K562 (cell line): ENCODE results near the gene TTLL10. TPM values are rescaled to one million over a fixed set of nuclear protein-coding genes. Genes with fewer than 3 reads are reported as not detected.

Experiments
- ATAC-seq: fragments of 200-7000 bp; cut with Tn5 transposase; 3 replicates; pipeline ENCODE4 v1.9.1; 2020; ENCODE audit warnings: moderate library complexity
- BruUV-seq: library from RNA; stranded (reverse); fragments of 400-500 nt; replicated peaks from 2 replicates; lab custom pipeline; 2021; lab: Mats Ljungman, UMichigan
- CTCF ChIA-PET: fragments of 300-600 bp; formaldehyde crosslinking; extraction: SDS; loops from one replicate; lab custom pipeline; 2021; ENCODE audit warnings: low intra/inter-chr PET ratio; lab: Yijun Ruan, JAX
- POLR2A ChIA-PET: fragments of 300-600, 350-650 bp; sonication (Branson Sonifier 250); formaldehyde crosslinking; extraction: SDS; loops from one replicate; lab custom pipeline; 2021; ENCODE audit warnings: antibody characterized with exemption, inconsistent platforms; lab: Yijun Ruan, JAX
- DNase-seq, 4 experiments: peaks; one replicate each; pipeline versions ENCODE4 v3.0.0 to v3.0.0-alpha.2; 2011 to 2018; ENCODE audit warnings: low spot score in 3 of 4, mixed read lengths in 3 of 4; ENCODE audit errors: extremely low read depth in 1 of 4
- FAIRE-seq: peaks from 2 replicates; lab custom pipeline; 2011; peaks lifted over from hg19 to GRCh38; lab: Jason Lieb, UNC
- H2AFZ ChIP-seq: 2 replicates; pipeline ENCODE4 v1.6.0; 2011; ENCODE audit warnings: low read depth, low read length, control low read depth, inconsistent platforms
- H3K27ac ChIP-seq: fragments of 200-600 bp; 3 replicates; pipeline ENCODE4 v1.8.0; 2011; ENCODE audit warnings: low read depth, mild to moderate bottlenecking, control low read depth, inconsistent platforms, low read length, moderate library complexity, mixed read lengths; ENCODE audit errors: extremely low read depth
- H3K27me3 ChIP-seq, 2 experiments: fragments of 300-600 bp in 1 of 2; 2 replicates in 1 of 2; 3 replicates in 1 of 2; pipeline versions ENCODE4 v1.6.0 to v1.8.0; 2011; ENCODE audit warnings: inconsistent platforms in 2 of 2, low read length in 2 of 2, mild to moderate bottlenecking in 1 of 2, mixed read lengths in 1 of 2, moderate library complexity in 1 of 2; ENCODE audit not compliant: control insufficient read depth in 2 of 2, insufficient read depth in 2 of 2
- H3K36me3 ChIP-seq: fragments of 300-600 bp; 3 replicates; pipeline ENCODE4 v1.8.0; 2011; ENCODE audit warnings: mild to moderate bottlenecking, low read length, inconsistent platforms; ENCODE audit not compliant: control insufficient read depth, insufficient read depth
- H3K4me1 ChIP-seq, 2 experiments: fragments of 200-600 bp in 1 of 2; replicated peaks in 1 of 2; 2 replicates in 1 of 2; 3 replicates in 1 of 2; pipeline versions ENCODE4 v1.5.1 to v1.8.0; 2011; ENCODE audit warnings: inconsistent platforms in 2 of 2, low read length in 2 of 2, mild to moderate bottlenecking in 1 of 2, mixed read lengths in 1 of 2, moderate library complexity in 1 of 2; ENCODE audit not compliant: control insufficient read depth in 2 of 2, insufficient read depth in 2 of 2
- H3K4me2 ChIP-seq: 2 replicates; pipeline ENCODE4 v1.6.1; 2011; ENCODE audit warnings: low read length, control low read depth, inconsistent platforms, mixed read lengths; ENCODE audit not compliant: insufficient read depth
- H3K4me3 ChIP-seq: fragments of 200-600 bp; sonication (generic), shearing (Covaris generic); 2 replicates; pipeline ENCODE4 v1.5.1; 2016; ENCODE audit warnings: control low read depth, inconsistent platforms
- H3K79me2 ChIP-seq: fragments of 200-600 bp; 3 replicates; pipeline ENCODE4 v1.8.0; 2011; ENCODE audit warnings: low read length, inconsistent platforms; ENCODE audit not compliant: control insufficient read depth, insufficient read depth
- H3K9ac ChIP-seq, 2 experiments: 2 replicates each; pipeline versions ENCODE4 v1.6.0 to v1.6.1; 2011; ENCODE audit warnings: low read depth in 2 of 2, low read length in 2 of 2, control low read depth in 1 of 2, inconsistent platforms in 1 of 2, mild to moderate bottlenecking in 1 of 2, mixed read lengths in 1 of 2; ENCODE audit not compliant: insufficient read depth in 1 of 2
- H3K9me1 ChIP-seq: one replicate; pipeline ENCODE4 v1.6.0; 2011; ENCODE audit warnings: inconsistent platforms, mild to moderate bottlenecking, low read length, moderate library complexity; ENCODE audit not compliant: control insufficient read depth, insufficient read depth
- H3K9me3 ChIP-seq: replicated peaks from 2 replicates; pipeline ENCODE4 v1.5.1; 2011; ENCODE audit warnings: low read depth, low read length, inconsistent platforms; ENCODE audit not compliant: control insufficient read depth, insufficient read depth
- H4K20me1 ChIP-seq: replicated peaks from 2 replicates; pipeline ENCODE4 v1.6.1; 2011; ENCODE audit warnings: low read length, inconsistent platforms, mixed read lengths; ENCODE audit not compliant: control insufficient read depth, insufficient read depth
- BACH1 ChIP-seq: fragments of 200-800 bp; sonication (Bioruptor generic); IDR thresholded peaks from 2 replicates; pipeline ENCODE4 v1.6.1; 2016; ENCODE audit warnings: missing genetic modification characterization, missing compliant biosample characterization
- KLF16 ChIP-seq: IDR thresholded peaks from 2 replicates; pipeline ENCODE4 v1.6.1; 2016; ENCODE audit warnings: antibody characterized with exemption
- MYNN ChIP-seq, 2 experiments: sonication (generic); formaldehyde crosslinking in 1 of 2; IDR thresholded peaks; 2 replicates each; pipeline versions ENCODE4 v1.5.0 to v1.6.1; 2016 to 2020; ENCODE audit warnings: antibody characterized with exemption in 1 of 2, missing genetic modification reagents in 1 of 2
- POLR2G ChIP-seq: fragments of 200-400 bp; formaldehyde crosslinking; IDR thresholded peaks from 2 replicates; pipeline ENCODE4 v1.6.1; 2017; ENCODE audit warnings: low read depth, mild to moderate bottlenecking, antibody characterized with exemption, low read length, moderate library complexity
- RBFOX2 ChIP-seq: fragments of 200-400 bp; formaldehyde crosslinking; IDR thresholded peaks from 2 replicates; pipeline ENCODE4 v1.6.1; 2017; ENCODE audit warnings: low read depth, mild to moderate bottlenecking, low read length, moderate library complexity
- WGBS: fragments of 100-300 bp; shearing (Covaris generic); methylation state at CpG from one replicate; pipeline ENCODE4 v1.1.6; 2016; ENCODE audit warnings: low coverage, mixed read lengths; ENCODE audit not compliant: insufficient coverage; ENCODE audit errors: missing lambda C conversion rate; 5-methylcytosine and 5-hydroxymethylcytosine counted together
- in situ Hi-C: fragments of 300-500 bp; cut with MboI; formaldehyde crosslinking; loops from 4 replicates; pipeline ENCODE4 v1.15.0; 2018; ENCODE audit warnings: inconsistent platforms, mixed read lengths
- intact Hi-C: fragments of 100-400 bp; cut with micrococcal nuclease; formaldehyde crosslinking; loops from 2 replicates; pipeline ENCODE4 v1.14.2; 2022
- polyA plus RNA-seq, 8 experiments: library from polyadenylated mRNA; depleted of rRNA in 4 of 8; stranded (reverse) in 5 of 8; unstranded in 3 of 8; fragments of >200 nt; fragmentation: Nextera tagmentation in 2 of 8; fragmentation: Illumina TruSeq in 1 of 8; extraction: Ambion mirVana in 2 of 8; extraction: Trizol in 1 of 8; gene quantifications; 2 replicates each; pipeline versions ENCODE4 v1.2.1 to v1.2.3, GENCODE V29; 2011 to 2014; ENCODE audit warnings: inconsistent platforms in 1 of 8, missing spikeins in 1 of 8
- total RNA-seq, 7 experiments: library from RNA; depleted of rRNA in 6 of 7; stranded (reverse); fragments of >200 nt in 6 of 7; fragmentation: Illumina TruSeq in 2 of 7; extraction: Trizol in 2 of 7; gene quantifications; 2 replicates each; pipeline versions ENCODE4 v1.2.1 to v1.2.3, GENCODE V29; 2011 to 2021; ENCODE audit warnings: low replicate concordance in 1 of 7

The TTLL10 gene
- total and polyA plus RNA-seq, 9 of the 15 experiments (the other 6 are each of a cell fraction or from before 2014, with no cell fraction given): not detected

- Histone ChIP-seq H3K9ac (peak overlapping the region in 1 of 2 experiments; percentile 31; a peak in 1 of 4 replicates), H3K9me1 (no peaks in the 10 kb centered on the region), H3K4me2 (no peak overlapping the region), H3K27ac (no peak overlapping the region), H3K4me1 (peaks cover 0 to 64% of the 10 kb centered on the region in 2 experiments; a peak in 3 of 5 replicates), H3K9me3 (no peaks in the 10 kb centered on the region), H3K4me3 (no peak overlapping the region), H4K20me1 (peaks cover 9% of the 10 kb centered on the region; the same call in 1 of the 2 replicates), H3K79me2 (peaks cover 63% of the 10 kb centered on the region), H2AFZ (no peak overlapping the region), H3K27me3 (no peaks in the 10 kb centered on the region), H3K36me3 (peaks cover 96% of the 10 kb centered on the region; the same call in 2 of the 3 replicates)
- intact Hi-C loops (no loop called here), in situ Hi-C loops (no loop called here)
- DNase-seq (no peak), ATAC-seq (no peak), FAIRE-seq (no peak)
- POLR2A ChIA-PET: interaction anchor here (0.6 to 1.8 kb wide), 2 partner anchors 12 to 81 kb away, joined by 3 to 4 read pairs; no protein-coding TSS in a partner anchor
- TF ChIP-seq RBFOX2 (peak; percentile 67), KLF16 (no peak), POLR2G (peak; percentile 62), BACH1 (tag) (no peak)
- no TSS peak for BruUV-seq
- CTCF ChIA-PET: no interaction called here
- WGBS: 97% methylated on average over 34 of the region's 34 CpGs
Measured at GRCh38 chr1:1225238-1225845, 51.7 kb downstream of the TTLL10 start.

- H3K4me1 ChIP-seq: peaks cover 5 to 66% of the 10 kb centered on the region in 2 experiments; a peak in 4 of 5 replicates
- intact Hi-C loops: no loop called here
- H3K9me1 ChIP-seq: no peaks in the 10 kb centered on the region
- DNase-seq (no peak), FAIRE-seq (no peak), ATAC-seq (no peak)
- H4K20me1 ChIP-seq: peaks cover 9% of the 10 kb centered on the region; the same call in 1 of the 2 replicates
- ChIA-PET POLR2A (interaction anchor here (0.6 to 1.8 kb wide), 5 partner anchors 10 to 100 kb away, joined by 3 to 7 read pairs (median 3); no protein-coding TSS in a partner anchor), CTCF (no interaction called here)
- no peak overlapping the region for H2AFZ ChIP-seq
- no peaks in the 10 kb centered on the region for H3K27me3 ChIP-seq
- BruUV-seq: no TSS peak
- TF ChIP-seq POLR2G: 0 out of 2 replicates have a peak, but pooled peaks have one; percentile 43
- no peak for TF ChIP-seq MYNN (IDR thresholded peaks at IDR 0.05)
- TF ChIP-seq MYNN (CRISPR knock-in tag; IDR thresholded peaks at IDR 0.05): no peak
- peak; percentile 52 for TF ChIP-seq RBFOX2
- WGBS: 96% methylated on average over 18 of the region's 18 CpGs
- no peak overlapping the region for H3K9ac ChIP-seq
- no peak overlapping the region for H3K27ac ChIP-seq
- no peak overlapping the region for H3K4me3 ChIP-seq
- H3K9me3 ChIP-seq: no peaks in the 10 kb centered on the region
- H3K79me2 ChIP-seq: peaks cover 69% of the 10 kb centered on the region
- peaks cover 90% of the 10 kb centered on the region; the same call in 2 of the 3 replicates for H3K36me3 ChIP-seq
- H3K4me2 ChIP-seq: no peak overlapping the region
- in situ Hi-C loops: no loop called here
Measured at GRCh38 chr1:1225913-1226312, 52.2 kb downstream of the TTLL10 start.
